ENCODE data around the gene RMRP.
"Not testable (repeated sequence)": the region's sequence is repeated elsewhere in the genome, so short reads cannot be mapped to it uniquely, and the experiment has no call there.

Gene RMRP

DNA sequence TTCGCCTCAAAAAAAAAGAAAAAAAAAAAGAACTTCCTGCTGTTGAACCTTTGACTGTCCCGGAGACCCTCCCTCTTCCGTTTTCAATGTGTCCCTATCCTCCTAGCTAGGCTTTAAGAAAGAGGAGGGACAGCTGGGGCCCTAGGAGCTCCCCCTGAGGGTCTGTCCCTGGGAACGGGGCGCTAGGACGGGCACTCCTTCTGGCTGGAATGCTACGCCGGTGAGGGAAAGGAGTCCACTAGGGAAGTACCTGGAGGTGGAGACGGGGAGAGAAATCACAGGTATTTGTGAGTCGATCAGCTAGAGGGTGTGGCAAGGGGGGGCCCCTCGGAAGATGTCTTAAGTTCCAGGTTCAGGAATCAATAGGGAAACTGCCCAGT is 11.7 kb downstream of the RMRP start:
- peak overlapping the region; percentile 86 for H3K27ac ChIP-seq (ENCODE audit: insufficient read depth, low read length, poor library complexity, severe bottlenecking)
- H3K4me3 ChIP-seq (ENCODE audit: insufficient read depth, low read depth, low read length, poor library complexity, severe bottlenecking), result peak overlapping the region; percentile 65
- H3K27me3 ChIP-seq (replicated peaks; ENCODE audit: control insufficient read depth, insufficient read depth, low read length, poor library complexity, severe bottlenecking), result no peaks in the 10 kb centered on the region
- DNase-seq, result no peak
- H3K4me1 ChIP-seq (ENCODE audit: control insufficient read depth, insufficient read depth, low read length, poor library complexity, severe bottlenecking), result peaks cover 39% of the 10 kb centered on the region
- H3K9me3 ChIP-seq (ENCODE audit: control insufficient read depth, low read length), result no peaks in the 10 kb centered on the region
- no peaks in the 10 kb centered on the region for H3K36me3 ChIP-seq (ENCODE audit: control insufficient read depth, insufficient read depth, low read length)

GRCh38 chr9:35645736-35646135 is 12.1 kb downstream of the RMRP start:
- not testable (repeated sequence) for H3K27me3 ChIP-seq (replicated peaks; ENCODE audit: control insufficient read depth, insufficient read depth, low read length, poor library complexity, severe bottlenecking); H3K36me3 ChIP-seq (ENCODE audit: control insufficient read depth, insufficient read depth, low read length); DNase-seq; H3K9me3 ChIP-seq (ENCODE audit: control insufficient read depth, low read length)
- peak overlapping the region; percentile 86 for H3K27ac ChIP-seq (ENCODE audit: insufficient read depth, low read length, poor library complexity, severe bottlenecking)
- H3K4me1 ChIP-seq (ENCODE audit: control insufficient read depth, insufficient read depth, low read length, poor library complexity, severe bottlenecking), result peaks cover 35% of the 10 kb centered on the region
- peak overlapping the region; percentile 65 for H3K4me3 ChIP-seq (ENCODE audit: insufficient read depth, low read depth, low read length, poor library complexity, severe bottlenecking)

- H3K4me1 ChIP-seq (ENCODE audit: control insufficient read depth, insufficient read depth, low read length, poor library complexity, severe bottlenecking), result peaks cover 29% of the 10 kb centered on the region
- H3K27me3 ChIP-seq (replicated peaks; ENCODE audit: control insufficient read depth, insufficient read depth, low read length, poor library complexity, severe bottlenecking), result no peaks in the 10 kb centered on the region
- no peaks in the 10 kb centered on the region for H3K9me3 ChIP-seq (ENCODE audit: control insufficient read depth, low read length)
- H3K4me3 ChIP-seq (ENCODE audit: insufficient read depth, low read depth, low read length, poor library complexity, severe bottlenecking), result no peak overlapping the region
- no peaks in the 10 kb centered on the region for H3K36me3 ChIP-seq (ENCODE audit: control insufficient read depth, insufficient read depth, low read length)
- DNase-seq, result no peak
- no peak overlapping the region for H3K27ac ChIP-seq (ENCODE audit: insufficient read depth, low read length, poor library complexity, severe bottlenecking)
Measured at GRCh38 chr9:35643046-35643445, 14.8 kb downstream of the RMRP start.

DNA sequence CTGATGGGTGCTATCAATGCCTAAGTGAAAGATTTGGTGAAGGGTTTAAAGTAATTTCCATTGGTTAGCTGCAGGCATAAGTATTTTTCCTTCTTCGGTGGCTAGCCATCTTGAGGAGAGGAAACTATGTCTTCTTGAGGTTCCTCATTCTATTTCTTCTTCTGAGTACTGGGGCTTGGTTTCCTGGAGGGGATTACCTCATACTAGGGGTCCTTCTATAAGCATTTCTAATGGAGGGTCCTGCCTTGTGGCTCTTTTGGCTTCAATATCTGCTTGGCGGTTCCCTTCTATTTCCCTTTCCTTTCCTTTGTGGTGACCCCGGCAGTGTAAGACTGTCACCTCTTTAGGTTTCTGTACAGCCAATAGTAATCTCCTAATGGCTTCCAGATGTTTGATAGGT is 16.3 kb downstream of the RMRP start:
- H3K27me3 ChIP-seq (replicated peaks; ENCODE audit: control insufficient read depth, insufficient read depth, low read length, poor library complexity, severe bottlenecking); DNase-seq; H3K9me3 ChIP-seq (ENCODE audit: control insufficient read depth, low read length); H3K27ac ChIP-seq (ENCODE audit: insufficient read depth, low read length, poor library complexity, severe bottlenecking); H3K4me3 ChIP-seq (ENCODE audit: insufficient read depth, low read depth, low read length, poor library complexity, severe bottlenecking); H3K36me3 ChIP-seq (ENCODE audit: control insufficient read depth, insufficient read depth, low read length): not testable (repeated sequence)
- peaks cover 18% of the 10 kb centered on the region for H3K4me1 ChIP-seq (ENCODE audit: control insufficient read depth, insufficient read depth, low read length, poor library complexity, severe bottlenecking)

DNA sequence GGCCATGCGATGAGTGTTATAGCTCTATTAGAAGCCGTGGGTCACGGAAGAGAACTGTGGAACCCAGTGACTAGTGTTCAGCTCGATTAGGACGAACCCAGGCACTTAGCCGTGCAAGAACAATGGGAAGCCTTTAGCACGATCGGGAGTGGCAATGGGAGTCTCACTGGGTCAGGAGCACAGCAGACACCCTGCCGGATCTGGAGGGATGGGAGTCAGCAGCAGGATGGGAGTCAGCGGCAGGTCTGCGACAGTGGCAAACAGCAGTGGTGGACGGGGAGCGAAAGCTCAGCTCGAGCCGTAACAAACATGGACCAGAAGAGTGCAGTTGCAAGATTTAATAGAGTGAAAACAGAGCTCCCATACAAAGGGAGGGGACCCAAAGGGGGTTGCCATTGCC is 17.4 kb downstream of the RMRP start:
- not testable (repeated sequence) for H3K27ac ChIP-seq (ENCODE audit: insufficient read depth, low read length, poor library complexity, severe bottlenecking); H3K9me3 ChIP-seq (ENCODE audit: control insufficient read depth, low read length); H3K4me1 ChIP-seq (ENCODE audit: control insufficient read depth, insufficient read depth, low read length, poor library complexity, severe bottlenecking); H3K4me3 ChIP-seq (ENCODE audit: insufficient read depth, low read depth, low read length, poor library complexity, severe bottlenecking); H3K27me3 ChIP-seq (replicated peaks; ENCODE audit: control insufficient read depth, insufficient read depth, low read length, poor library complexity, severe bottlenecking); H3K36me3 ChIP-seq (ENCODE audit: control insufficient read depth, insufficient read depth, low read length); DNase-seq

DNA sequence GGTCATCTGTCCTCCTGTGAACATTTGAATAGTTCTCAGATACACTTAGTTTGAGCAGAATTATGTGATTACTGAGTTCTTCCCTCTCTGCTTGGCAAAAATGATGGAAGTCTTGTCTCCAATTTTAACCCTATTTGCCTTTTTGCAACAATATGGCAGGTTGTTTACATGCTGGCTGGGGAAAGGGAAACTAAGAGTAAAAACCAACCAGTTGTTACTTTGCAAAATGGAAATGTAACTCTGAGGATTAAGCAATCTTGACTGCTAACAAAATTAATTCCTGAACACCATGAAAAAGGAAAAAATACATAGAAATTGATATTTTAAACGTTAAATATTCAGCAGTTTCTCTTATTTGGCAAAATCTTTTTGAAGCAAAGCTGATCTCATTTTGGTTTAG is 18.2 kb downstream of the RMRP start:
- H3K4me3 ChIP-seq (ENCODE audit: insufficient read depth, low read depth, low read length, poor library complexity, severe bottlenecking), result no peak overlapping the region
- H3K9me3 ChIP-seq (ENCODE audit: control insufficient read depth, low read length), result no peaks in the 10 kb centered on the region
- no peak for DNase-seq
- H3K27ac ChIP-seq (ENCODE audit: insufficient read depth, low read length, poor library complexity, severe bottlenecking), result no peak overlapping the region
- peaks cover 9% of the 10 kb centered on the region for H3K4me1 ChIP-seq (ENCODE audit: control insufficient read depth, insufficient read depth, low read length, poor library complexity, severe bottlenecking)
- H3K27me3 ChIP-seq (replicated peaks; ENCODE audit: control insufficient read depth, insufficient read depth, low read length, poor library complexity, severe bottlenecking), result no peaks in the 10 kb centered on the region
- no peaks in the 10 kb centered on the region for H3K36me3 ChIP-seq (ENCODE audit: control insufficient read depth, insufficient read depth, low read length)

- H3K4me1 ChIP-seq (ENCODE audit: control insufficient read depth, insufficient read depth, low read length, poor library complexity, severe bottlenecking); H3K27ac ChIP-seq (ENCODE audit: insufficient read depth, low read length, poor library complexity, severe bottlenecking); H3K27me3 ChIP-seq (replicated peaks; ENCODE audit: control insufficient read depth, insufficient read depth, low read length, poor library complexity, severe bottlenecking); DNase-seq; H3K9me3 ChIP-seq (ENCODE audit: control insufficient read depth, low read length); H3K4me3 ChIP-seq (ENCODE audit: insufficient read depth, low read depth, low read length, poor library complexity, severe bottlenecking); H3K36me3 ChIP-seq (ENCODE audit: control insufficient read depth, insufficient read depth, low read length): not testable (repeated sequence)
Measured at GRCh38 chr9:35639225-35639624, 18.6 kb downstream of the RMRP start.

- H3K36me3 ChIP-seq (ENCODE audit: control insufficient read depth, insufficient read depth, low read length); DNase-seq; H3K27me3 ChIP-seq (replicated peaks; ENCODE audit: control insufficient read depth, insufficient read depth, low read length, poor library complexity, severe bottlenecking); H3K4me3 ChIP-seq (ENCODE audit: insufficient read depth, low read depth, low read length, poor library complexity, severe bottlenecking); H3K9me3 ChIP-seq (ENCODE audit: control insufficient read depth, low read length); H3K27ac ChIP-seq (ENCODE audit: insufficient read depth, low read length, poor library complexity, severe bottlenecking); H3K4me1 ChIP-seq (ENCODE audit: control insufficient read depth, insufficient read depth, low read length, poor library complexity, severe bottlenecking): not testable (repeated sequence)
Measured at GRCh38 chr9:35638751-35639150, 19.1 kb downstream of the RMRP start.

GRCh38 chr9:35637427-35637955 is 20.3 kb downstream of the RMRP start:
- not testable (repeated sequence) for H3K4me1 ChIP-seq (ENCODE audit: control insufficient read depth, insufficient read depth, low read length, poor library complexity, severe bottlenecking); H3K27me3 ChIP-seq (replicated peaks; ENCODE audit: control insufficient read depth, insufficient read depth, low read length, poor library complexity, severe bottlenecking); DNase-seq; H3K4me3 ChIP-seq (ENCODE audit: insufficient read depth, low read depth, low read length, poor library complexity, severe bottlenecking); H3K36me3 ChIP-seq (ENCODE audit: control insufficient read depth, insufficient read depth, low read length); H3K9me3 ChIP-seq (ENCODE audit: control insufficient read depth, low read length); H3K27ac ChIP-seq (ENCODE audit: insufficient read depth, low read length, poor library complexity, severe bottlenecking)

DNA sequence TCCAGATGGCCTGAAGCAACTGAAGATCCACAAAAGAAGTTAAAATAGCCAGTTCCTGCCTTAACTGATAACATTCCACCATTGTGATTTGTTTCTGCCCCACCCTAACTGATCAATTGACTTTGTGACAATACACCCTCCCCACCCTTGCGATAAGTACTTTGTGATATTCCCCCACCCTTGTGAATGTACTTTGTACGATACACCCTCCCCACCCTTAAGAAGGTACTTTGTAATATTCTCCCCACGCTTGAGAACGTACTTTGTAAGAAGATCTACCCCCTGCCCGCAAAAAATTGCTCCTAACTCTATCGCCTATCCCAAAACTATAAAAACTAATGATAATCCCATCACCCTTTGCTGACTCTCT is 21.0 kb downstream of the RMRP start:
- H3K4me3 ChIP-seq (ENCODE audit: insufficient read depth, low read depth, low read length, poor library complexity, severe bottlenecking); H3K27me3 ChIP-seq (replicated peaks; ENCODE audit: control insufficient read depth, insufficient read depth, low read length, poor library complexity, severe bottlenecking); H3K9me3 ChIP-seq (ENCODE audit: control insufficient read depth, low read length); H3K27ac ChIP-seq (ENCODE audit: insufficient read depth, low read length, poor library complexity, severe bottlenecking); H3K36me3 ChIP-seq (ENCODE audit: control insufficient read depth, insufficient read depth, low read length); H3K4me1 ChIP-seq (ENCODE audit: control insufficient read depth, insufficient read depth, low read length, poor library complexity, severe bottlenecking); DNase-seq: not testable (repeated sequence)

All from effector memory CD4-positive, alpha-beta T cell (primary cell).